Measurements from ENCODE around the gene SLC9C2.
"Not testable (repeated sequence)": the region's sequence is repeated elsewhere in the genome, so short reads cannot be mapped to it uniquely, and the experiment has no call there.

SLC9C2 gene

DNA sequence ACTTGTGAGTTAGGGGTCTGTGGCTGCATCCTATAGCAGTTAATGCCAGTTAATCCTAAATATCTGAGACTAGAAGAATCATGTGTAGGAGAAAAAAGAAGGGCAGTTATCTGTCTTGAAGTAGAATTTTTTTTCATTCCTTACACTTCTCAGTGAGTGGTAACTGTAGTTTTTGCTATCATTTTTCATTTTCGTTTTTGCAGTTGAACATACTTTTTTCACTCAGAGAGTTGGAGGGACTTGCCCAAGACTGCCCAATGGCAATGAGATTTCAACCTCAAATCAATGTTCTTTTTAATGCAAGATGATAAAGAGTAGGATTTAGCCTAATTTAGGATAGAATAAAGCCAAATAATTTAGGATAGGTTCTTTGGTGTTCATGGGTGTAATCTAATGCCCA is 120.2 kb downstream of the SLC9C2 start:
- no peak for DNase-seq

GRCh38 chr1:173481195-173481772 is 121.6 kb downstream of the SLC9C2 start:
- no peak for DNase-seq

DNA sequence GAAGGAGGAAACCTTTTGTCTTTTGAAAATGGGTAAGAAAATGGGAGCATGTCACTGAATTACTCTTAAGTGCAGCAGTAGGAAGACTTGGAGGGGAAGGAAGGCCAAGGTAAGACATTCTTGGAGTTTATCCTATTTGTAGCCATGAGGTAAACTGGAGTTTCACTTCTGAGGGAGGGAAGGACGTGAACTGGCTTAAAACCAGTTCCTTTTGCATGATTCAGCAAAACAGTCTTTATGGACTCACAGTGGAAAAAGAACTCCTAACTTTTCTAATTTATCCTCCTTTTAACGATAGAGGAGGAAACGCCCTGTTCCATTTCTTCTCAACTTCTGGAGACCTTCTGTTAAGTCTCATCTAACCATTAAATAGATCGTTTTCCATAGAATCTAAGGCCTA is 123.2 kb downstream of the SLC9C2 start:
- DNase-seq, result no peak

DNA sequence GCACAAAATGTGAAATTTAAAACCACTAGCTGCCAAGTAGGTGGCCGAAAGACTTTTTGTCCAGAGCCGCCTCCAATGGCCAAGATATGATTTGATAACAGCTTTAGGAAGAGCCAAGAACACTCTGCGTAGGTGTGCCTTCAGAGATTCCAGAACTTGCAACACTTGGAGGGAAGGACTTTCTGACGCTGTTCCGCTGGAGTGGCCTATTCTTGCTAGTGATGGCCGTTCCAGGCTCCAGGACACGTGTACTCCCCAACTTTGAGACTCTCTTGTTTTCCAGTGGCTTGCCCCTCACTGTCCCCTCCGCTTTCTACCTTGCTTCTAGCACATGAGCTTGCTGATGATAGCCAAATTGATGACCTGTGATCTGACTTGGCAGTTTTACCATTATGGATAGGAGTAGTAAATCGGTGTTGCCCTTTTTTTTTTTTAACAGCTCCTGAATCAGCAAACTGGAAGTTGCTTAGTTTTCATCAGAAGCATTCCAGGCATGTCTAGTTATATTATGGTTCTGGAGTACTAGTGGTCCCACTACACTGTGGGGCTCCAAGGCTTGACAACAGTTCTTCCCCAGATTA is 124.7 kb downstream of the SLC9C2 start:
- peak; percentile 40 for DNase-seq

- peak; percentile 97 for DNase-seq
Measured at GRCh38 chr1:173477286-173478093, 125.4 kb downstream of the SLC9C2 start, which contains the start of gene PRDX6. PRDX6 (plus strand) TSS chr1:173477335; CDS start chr1:173477398, 63 bp downstream.

DNA sequence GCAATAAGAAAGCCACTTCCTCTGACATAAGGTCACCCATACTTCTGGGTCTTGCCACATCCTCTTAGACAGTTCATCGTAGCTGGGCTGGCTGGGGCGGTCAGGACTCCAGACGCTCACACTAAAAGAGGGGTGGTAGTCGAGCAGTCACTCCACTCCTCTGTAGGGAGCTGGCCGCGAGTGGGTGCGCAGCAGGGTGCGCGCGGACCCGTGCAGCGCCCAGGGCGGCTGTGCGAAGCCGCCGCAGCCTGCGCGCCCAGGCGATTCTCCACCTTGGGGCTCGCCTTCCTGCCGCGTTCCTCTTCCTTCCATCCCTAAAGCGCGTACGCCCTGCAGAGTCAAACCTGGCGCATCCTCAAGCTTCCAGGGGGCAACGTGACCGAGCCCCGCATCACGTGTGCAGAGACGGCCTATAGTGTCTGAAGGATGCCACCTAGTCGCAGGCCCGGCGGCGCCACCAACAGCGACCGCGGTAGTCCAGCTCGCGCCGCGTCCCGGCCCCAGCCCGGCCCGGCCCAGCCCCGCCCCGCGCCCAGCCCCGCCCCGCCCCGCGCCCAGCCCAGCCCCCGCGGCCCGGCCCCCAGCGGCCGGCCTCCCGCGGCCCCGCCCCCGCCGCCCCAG is 126.1 kb downstream of the SLC9C2 start:
- peak; percentile 97 for DNase-seq

DNA sequence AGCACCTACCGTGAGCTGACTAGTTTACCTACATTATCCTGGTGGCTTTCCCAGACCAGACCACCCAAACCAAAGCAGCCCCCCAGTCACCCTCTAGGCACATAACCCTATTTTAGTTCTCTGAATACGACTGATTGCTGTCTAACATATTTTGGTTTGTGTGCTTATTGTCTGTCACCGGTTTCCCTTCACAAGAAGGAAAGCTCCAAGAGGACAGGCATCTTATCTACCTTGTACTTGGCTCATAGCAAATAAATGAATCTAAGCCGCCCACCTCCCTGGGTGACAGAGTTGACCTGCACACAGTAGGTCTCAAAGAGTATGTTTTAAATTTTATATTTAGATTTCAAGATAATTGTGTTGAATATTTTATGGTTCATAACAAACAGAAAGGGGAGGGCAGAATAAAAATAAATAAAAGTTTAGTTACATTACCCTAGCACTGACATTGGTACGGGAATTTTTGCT is 126.6 kb downstream of the SLC9C2 start:
- DNase-seq, result no peak

- DNase-seq, result no peak
Measured at GRCh38 chr1:173475564-173476196, 127.2 kb downstream of the SLC9C2 start.

GRCh38 chr1:173474780-173475421 is 128.0 kb downstream of the SLC9C2 start:
- not testable (repeated sequence) for DNase-seq

DNA sequence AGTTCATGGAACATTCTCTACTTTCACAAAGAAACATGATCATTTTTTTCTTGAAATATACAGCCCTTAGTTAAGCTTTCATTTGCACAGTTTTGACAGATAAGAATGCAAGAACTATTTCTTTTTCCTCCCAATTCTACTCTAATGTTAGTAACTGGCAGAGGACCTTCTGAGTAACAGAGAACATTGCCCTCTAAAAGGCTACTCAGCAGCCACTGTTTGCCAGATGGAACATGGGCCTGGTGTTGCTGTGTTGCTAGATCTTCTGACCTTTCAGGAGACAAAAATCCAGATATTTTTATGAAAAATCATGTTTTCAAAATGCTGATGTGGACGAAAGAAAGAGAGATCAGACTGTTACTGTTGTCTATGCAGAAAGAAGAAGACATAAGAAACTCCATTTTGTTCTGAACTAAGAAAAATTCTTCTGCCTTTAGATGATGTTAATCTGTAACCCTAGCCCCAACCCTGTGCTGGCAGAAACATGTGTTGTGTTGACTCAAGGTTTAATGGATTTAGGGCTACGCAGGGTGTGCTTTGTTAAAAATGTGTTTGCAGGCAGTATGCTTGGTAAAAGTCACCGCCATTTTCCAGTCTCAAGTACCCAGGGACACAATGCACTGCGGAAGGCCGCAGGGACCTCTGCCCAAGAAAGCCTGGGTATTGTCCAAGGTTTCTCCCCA is 128.6 kb downstream of the SLC9C2 start:
- DNase-seq, result no peak

DNA sequence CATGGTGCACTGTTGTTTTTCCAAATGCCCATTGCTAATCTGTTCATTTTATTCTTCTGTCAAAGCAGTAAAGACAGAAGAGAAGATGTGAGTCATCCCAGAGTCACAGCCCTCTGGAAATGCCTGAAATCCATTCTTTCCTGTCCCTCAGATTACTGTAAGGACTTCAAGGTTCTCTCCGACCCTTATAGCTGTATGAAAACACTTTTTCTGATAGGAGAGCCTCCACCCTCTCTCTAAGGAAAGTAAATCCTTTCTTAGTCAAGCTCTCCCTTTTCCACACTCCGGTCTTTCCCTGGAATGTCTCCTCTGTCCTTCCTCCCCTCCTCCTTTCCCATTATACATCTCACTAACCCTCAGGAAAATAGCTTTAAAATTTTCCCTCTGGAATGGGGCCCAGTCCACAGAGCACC is 129.3 kb downstream of the SLC9C2 start:
- no peak for DNase-seq

DNA sequence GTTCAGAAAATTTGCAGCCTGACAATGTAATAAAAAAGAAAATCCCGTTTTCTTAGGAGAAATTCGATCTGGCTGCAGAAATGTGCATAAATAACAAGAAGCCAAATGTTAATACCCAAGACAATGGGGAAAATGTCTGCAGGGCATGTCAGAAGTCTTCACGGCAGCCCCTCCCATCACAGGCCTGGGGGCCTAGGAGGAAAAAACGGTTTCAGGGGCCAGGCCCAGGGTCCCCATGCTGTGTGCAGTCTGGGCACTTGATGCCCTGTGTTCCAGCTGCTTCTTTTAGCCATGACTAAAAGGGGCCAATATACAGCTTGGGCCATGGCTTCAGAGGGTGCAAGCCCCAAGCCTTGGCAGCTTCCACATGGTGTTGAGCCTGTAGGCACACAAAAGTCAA is 132.3 kb downstream of the SLC9C2 start:
- DNase-seq, result no peak

DNA sequence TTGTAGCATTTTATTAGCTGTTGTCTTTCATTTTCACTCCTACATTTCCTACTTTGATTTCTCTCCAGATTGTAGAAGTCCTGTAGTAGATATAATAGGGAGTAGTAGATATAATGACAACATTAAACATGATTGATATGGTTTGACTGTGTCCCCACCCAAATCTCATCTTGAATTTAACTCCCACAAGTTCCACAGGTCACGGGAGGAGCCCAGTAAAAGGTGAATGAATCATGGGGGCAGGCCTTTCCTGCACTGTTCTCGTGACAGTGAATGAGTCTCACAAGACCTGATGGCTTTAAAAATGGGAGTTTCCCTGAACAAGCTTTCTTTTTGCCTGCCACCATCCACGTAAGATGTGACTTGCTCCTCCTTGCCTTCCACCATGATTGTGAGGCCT is 133.2 kb downstream of the SLC9C2 start:
- DNase-seq, result no peak

GRCh38 chr1:173467426-173467825 is 135.4 kb downstream of the SLC9C2 start:
- DNase-seq, result no peak

- not testable (repeated sequence) for DNase-seq
Measured at GRCh38 chr1:173464185-173464584, 138.7 kb downstream of the SLC9C2 start.

DNA sequence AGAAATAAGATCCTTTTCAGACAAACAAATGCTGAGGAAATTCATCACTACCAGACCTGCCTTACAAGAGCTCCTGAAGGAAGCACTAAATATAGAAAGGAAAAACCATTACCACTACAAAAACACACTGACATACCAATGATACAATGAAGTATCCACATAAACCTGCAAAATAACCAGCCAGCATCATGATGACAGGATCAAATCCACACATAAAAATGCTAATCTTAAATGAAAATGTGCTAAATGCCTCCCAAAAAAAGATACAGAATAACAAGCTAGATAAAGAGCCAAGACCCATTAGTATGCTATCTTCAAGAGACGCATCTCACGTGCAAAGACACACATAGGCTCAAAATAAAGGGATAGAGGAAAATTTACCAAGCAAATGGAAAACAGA is 140.2 kb downstream of the SLC9C2 start:
- DNase-seq, result not testable (repeated sequence)

DNA sequence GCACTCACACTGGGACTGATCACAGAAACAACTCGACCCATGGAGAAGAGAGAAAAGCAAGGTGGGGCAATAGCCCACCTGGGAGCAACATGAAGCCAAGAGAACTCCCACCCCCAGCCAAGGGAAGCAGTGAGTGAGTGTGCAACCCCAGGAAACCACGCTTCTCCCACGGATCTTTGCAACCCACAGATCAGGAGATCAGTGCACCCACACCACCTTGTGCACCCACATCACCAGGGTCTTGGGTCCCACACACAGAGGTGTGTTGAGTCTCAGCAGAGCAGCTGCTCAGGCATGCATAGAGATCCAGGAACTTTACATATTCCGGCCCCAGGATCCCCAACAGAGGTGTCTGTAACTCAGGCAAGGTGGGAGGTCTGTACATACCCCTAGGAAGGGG is 143.0 kb downstream of the SLC9C2 start:
- no peak for DNase-seq

- no peak for DNase-seq
Measured at GRCh38 chr1:173454966-173455524, 147.8 kb downstream of the SLC9C2 start.

GRCh38 chr1:173453982-173454381 is 148.9 kb downstream of the SLC9C2 start:
- no peak for DNase-seq

DNA sequence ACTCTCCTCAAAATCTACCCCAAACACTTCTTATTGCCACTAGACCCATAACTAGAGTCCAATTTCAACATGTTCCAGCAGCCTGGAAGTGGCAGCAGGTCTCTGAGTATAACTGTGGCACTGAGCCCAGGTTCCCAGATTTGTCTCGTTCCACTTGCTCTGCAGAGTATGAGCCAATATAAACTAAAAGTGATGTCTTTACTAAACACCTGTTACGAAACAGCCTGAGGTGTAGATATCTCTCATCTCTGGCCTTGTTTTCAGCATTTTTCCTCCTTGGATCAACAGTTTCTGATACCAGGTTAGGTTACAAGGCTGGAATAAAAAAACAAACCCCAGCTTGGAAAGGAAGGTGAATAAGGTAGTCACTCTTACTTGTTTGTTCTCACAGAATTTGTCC is 150.9 kb downstream of the SLC9C2 start:
- DNase-seq, result peak; percentile 16

Data from midbrain (tissue), 1 donor.